Measurements from ENCODE around the gene PHLDA2. TPM values are rescaled to one million over a fixed set of nuclear protein-coding genes. Genes with fewer than 3 reads are reported as not detected.
A peak's percentile ranks its signal among the peaks of the same experiment; 100 is the strongest.
"Not testable (repeated sequence)": the region's sequence is repeated elsewhere in the genome, so short reads cannot be mapped to it uniquely, and the experiment has no call there.

Gene PHLDA2
- total RNA-seq, 2 donors from 2014 or later: 0.96 to 2.8 TPM

- H3K27ac Mint-ChIP-seq: peak overlapping the region; percentile 69
- no peak for ATAC-seq
- H3K4me3 Mint-ChIP-seq: no peak overlapping the region
- no peak for DNase-seq
- peaks cover 4% of the 10 kb centered on the region for H3K9me3 ChIP-seq (ENCODE audit: control insufficient read depth, low read length, poor library complexity, severe bottlenecking)
- H3K27me3 Mint-ChIP-seq: no peaks in the 10 kb centered on the region
- peaks cover 22% of the 10 kb centered on the region for H3K4me1 Mint-ChIP-seq
- peaks cover 2% of the 10 kb centered on the region for H3K36me3 Mint-ChIP-seq (ENCODE audit: low read depth)
These were observed 13.2 kb upstream of the PHLDA2 start for GRCh38 chr11:2942447-2942846.

- Mint-ChIP-seq H3K27me3 (no peaks in the 10 kb centered on the region), H3K4me1 (peaks cover 14% of the 10 kb centered on the region), H3K4me3 (no peak overlapping the region), H3K27ac (peak overlapping the region; percentile 69), H3K36me3 (ENCODE audit: low read depth) (no peaks in the 10 kb centered on the region)
- H3K9me3 ChIP-seq (ENCODE audit: control insufficient read depth, low read length, poor library complexity, severe bottlenecking): peaks cover 4% of the 10 kb centered on the region
- ATAC-seq: no peak
- no peak for DNase-seq
These were observed 12.0 kb upstream of the PHLDA2 start for GRCh38 chr11:2940921-2941821.

GRCh38 chr11:2940147-2940920 lies 11.1 kb upstream of the PHLDA2 start:
- Mint-ChIP-seq H3K27ac (peak overlapping the region; percentile 70), H3K27me3 (no peaks in the 10 kb centered on the region), H3K36me3 (ENCODE audit: low read depth) (no peaks in the 10 kb centered on the region), H3K4me3 (no peak overlapping the region), H3K4me1 (peaks cover 7% of the 10 kb centered on the region)
- peak; percentile 64 for ATAC-seq
- DNase-seq: no peak
- H3K9me3 ChIP-seq (ENCODE audit: control insufficient read depth, low read length, poor library complexity, severe bottlenecking): peaks cover 4% of the 10 kb centered on the region

GRCh38 chr11:2938458-2939418 lies 9.5 kb upstream of the PHLDA2 start:
- DNase-seq; H3K27me3 Mint-ChIP-seq; H3K9me3 ChIP-seq (ENCODE audit: control insufficient read depth, low read length, poor library complexity, severe bottlenecking); H3K36me3 Mint-ChIP-seq (ENCODE audit: low read depth); H3K4me1 Mint-ChIP-seq; ATAC-seq: not testable (repeated sequence)
- H3K4me3 Mint-ChIP-seq: peak overlapping the region; percentile 55
- H3K27ac Mint-ChIP-seq: peak overlapping the region; percentile 70

- H3K27me3 Mint-ChIP-seq, ATAC-seq: not testable (repeated sequence)
- peak overlapping the region; percentile 1 for H3K4me3 Mint-ChIP-seq
These were observed 8.6 kb upstream of the PHLDA2 start for GRCh38 chr11:2937641-2938457.

GRCh38 chr11:2934611-2935239 lies 5.5 kb upstream of the PHLDA2 start:
- H3K4me1 Mint-ChIP-seq: peaks cover 12% of the 10 kb centered on the region
- DNase-seq: no peak
- peaks cover 4% of the 10 kb centered on the region for H3K9me3 ChIP-seq (ENCODE audit: control insufficient read depth, low read length, poor library complexity, severe bottlenecking)
- no peak for ATAC-seq
- no peak overlapping the region for H3K27ac Mint-ChIP-seq
- no peak overlapping the region for H3K4me3 Mint-ChIP-seq
- no peaks in the 10 kb centered on the region for H3K36me3 Mint-ChIP-seq (ENCODE audit: low read depth)
- H3K27me3 Mint-ChIP-seq: no peaks in the 10 kb centered on the region

More at GRCh38 chr11:2937641-2938457, 8.6 kb upstream of the PHLDA2 start:
- peak in 1 of 3 donors; percentile 1 for DNase-seq
- H3K4me1 Mint-ChIP-seq; H3K9me3 ChIP-seq (ENCODE audit: control insufficient read depth, low read length, poor library complexity, severe bottlenecking); H3K36me3 Mint-ChIP-seq (ENCODE audit: low read depth): not testable (repeated sequence)
- peak overlapping the region; percentile 70 for H3K27ac Mint-ChIP-seq

GRCh38 chr11:2934021-2934550 lies 4.9 kb upstream of the PHLDA2 start:
- no peak for DNase-seq
- Mint-ChIP-seq H3K27ac (peak overlapping the region; percentile 83), H3K4me3 (no peak overlapping the region), H3K4me1 (peaks cover 12% of the 10 kb centered on the region), H3K36me3 (ENCODE audit: low read depth) (no peaks in the 10 kb centered on the region), H3K27me3 (no peaks in the 10 kb centered on the region)
- H3K9me3 ChIP-seq (ENCODE audit: control insufficient read depth, low read length, poor library complexity, severe bottlenecking): peaks cover 4% of the 10 kb centered on the region
- ATAC-seq: no peak

- Mint-ChIP-seq H3K27ac (peak overlapping the region; percentile 83), H3K36me3 (ENCODE audit: low read depth) (no peaks in the 10 kb centered on the region), H3K4me1 (peaks cover 12% of the 10 kb centered on the region), H3K27me3 (no peaks in the 10 kb centered on the region), H3K4me3 (no peak overlapping the region)
- ATAC-seq: peak; percentile 75
- peaks cover 4% of the 10 kb centered on the region for H3K9me3 ChIP-seq (ENCODE audit: control insufficient read depth, low read length, poor library complexity, severe bottlenecking)
- DNase-seq: peak; percentile 36 to 38 (median 37)
These were observed 4.3 kb upstream of the PHLDA2 start for GRCh38 chr11:2933375-2934020.

GRCh38 chr11:2932850-2933251 lies 3.6 kb upstream of the PHLDA2 start:
- ATAC-seq: peak; percentile 12
- no peak for DNase-seq
- peaks cover 17% of the 10 kb centered on the region for H3K4me1 Mint-ChIP-seq
- H3K27ac Mint-ChIP-seq: peak overlapping the region; percentile 83
- no peak overlapping the region for H3K4me3 Mint-ChIP-seq
- no peaks in the 10 kb centered on the region for H3K36me3 Mint-ChIP-seq (ENCODE audit: low read depth)
- H3K9me3 ChIP-seq (ENCODE audit: control insufficient read depth, low read length, poor library complexity, severe bottlenecking): peaks cover 3% of the 10 kb centered on the region
- peaks cover 5% of the 10 kb centered on the region for H3K27me3 Mint-ChIP-seq

- Mint-ChIP-seq H3K27ac (peak overlapping the region; percentile 86), H3K4me3 (peak overlapping the region; percentile 49), H3K4me1 (peaks cover 20% of the 10 kb centered on the region), H3K27me3 (peaks cover 9% of the 10 kb centered on the region), H3K36me3 (ENCODE audit: low read depth) (no peaks in the 10 kb centered on the region)
- DNase-seq (no peak), ATAC-seq (no peak)
- no peaks in the 10 kb centered on the region for H3K9me3 ChIP-seq (ENCODE audit: control insufficient read depth, low read length, poor library complexity, severe bottlenecking)
These were observed 2.8 kb upstream of the PHLDA2 start for GRCh38 chr11:2931771-2932738.
